HepG2 (cell line): Measurements from ENCODE around the gene CFAP90. TPM values are rescaled to one million over a fixed set of nuclear protein-coding genes. Genes with fewer than 3 reads are reported as not detected.

Experiments
- ARNTL ChIP-seq: sonication (generic); formaldehyde crosslinking; IDR thresholded peaks from 2 replicates; pipeline ENCODE4 v1.4.0; 2020; ENCODE audit warnings: mild to moderate bottlenecking, missing genetic modification reagents
- ASH2L ChIP-seq: fragments of 300-600, 200-600 bp; sonication (generic); IDR thresholded peaks from 2 replicates; pipeline ENCODE4 v1.7.0; 2017; ENCODE audit warnings: low read depth, mild to moderate bottlenecking, moderate library complexity, mixed read lengths, low read length; ENCODE audit not compliant: insufficient read length
- ATF4 ChIP-seq, 2 experiments: fragments of 450-650 bp in 1 of 2; sonication (generic) in 1 of 2; formaldehyde crosslinking; IDR thresholded peaks; 2 replicates each; pipeline versions ENCODE4 v1.5.0 to v1.8.0; 2020 to 2022; ENCODE audit warnings: mild to moderate bottlenecking in 1 of 2, missing genetic modification reagents in 1 of 2
- CEBPG ChIP-seq: IDR thresholded peaks from 2 replicates; pipeline ENCODE4 v1.6.1; 2016
- HCFC1 ChIP-seq: fragments of 150-350 bp; IDR thresholded peaks from 2 replicates; pipeline ENCODE4 v1.6.1; 2014; ENCODE audit warnings: low read depth, low read length
- HNRNPK ChIP-seq: fragments of 200-400 bp; formaldehyde crosslinking; IDR thresholded peaks from 2 replicates; pipeline ENCODE4 v1.6.1; 2018; ENCODE audit warnings: low read length, low read depth, moderate library complexity, mild to moderate bottlenecking; ENCODE audit not compliant: poor library complexity, severe bottlenecking
- HNRNPUL1 ChIP-seq: fragments of 200-400 bp; formaldehyde crosslinking; IDR thresholded peaks from 2 replicates; pipeline ENCODE4 v1.6.1; 2017; ENCODE audit warnings: low read depth, mild to moderate bottlenecking, low read length, moderate library complexity
- IRF9 ChIP-seq: sonication (generic); formaldehyde crosslinking; IDR thresholded peaks from 2 replicates; pipeline ENCODE4 v1.8.0; 2022; ENCODE audit warnings: missing genetic modification reagents, mild to moderate bottlenecking, borderline replicate concordance
- MIER3 ChIP-seq: IDR thresholded peaks from 2 replicates; pipeline ENCODE4 v1.6.1; 2016; ENCODE audit warnings: missing compliant biosample characterization, borderline replicate concordance
- MTF1 ChIP-seq: sonication (generic); formaldehyde crosslinking; IDR thresholded peaks from 2 replicates; pipeline ENCODE4 v1.5.0; 2020; ENCODE audit warnings: missing genetic modification reagents
- NR3C1 ChIP-seq: sonication (generic); formaldehyde crosslinking; IDR thresholded peaks from 2 replicates; pipeline ENCODE4 v1.4.0; 2020; ENCODE audit warnings: missing genetic modification reagents
- PHF20 ChIP-seq: sonication (generic); formaldehyde crosslinking; IDR thresholded peaks from 2 replicates; pipeline ENCODE4 v1.5.0; 2020; ENCODE audit warnings: mild to moderate bottlenecking, missing genetic modification reagents
- PLRG1 ChIP-seq: fragments of 450-650 bp; conservative IDR thresholded peaks from 2 replicates; pipeline ENCODE4 v1.6.1; 2016
- POLR2AphosphoS5 ChIP-seq: IDR thresholded peaks from 2 replicates; pipeline ENCODE4 v1.6.1; 2012; ENCODE audit warnings: low read depth, low read length
- PTBP1 ChIP-seq: fragments of 200-400 bp; formaldehyde crosslinking; IDR thresholded peaks from 2 replicates; pipeline ENCODE4 v1.6.1; 2018; ENCODE audit warnings: low read length, low read depth; ENCODE audit not compliant: poor library complexity, severe bottlenecking
- RARG ChIP-seq: sonication (generic); formaldehyde crosslinking; IDR thresholded peaks from 2 replicates; pipeline ENCODE4 v1.4.0; 2020; ENCODE audit warnings: low read depth, mild to moderate bottlenecking, missing genetic modification reagents
- SIN3B ChIP-seq: fragments of 150-350 bp; IDR thresholded peaks from 2 replicates; pipeline ENCODE4 v1.6.1; 2014; ENCODE audit warnings: low read length
- TOE1 ChIP-seq: sonication (generic); formaldehyde crosslinking; IDR thresholded peaks from 2 replicates; pipeline ENCODE4 v1.4.0; 2020; ENCODE audit warnings: mild to moderate bottlenecking, missing genetic modification reagents
- ZBTB7A ChIP-seq: sonication (generic); formaldehyde crosslinking; IDR thresholded peaks from 2 replicates; pipeline ENCODE4 v1.8.0; 2022; ENCODE audit warnings: mild to moderate bottlenecking, missing genetic modification reagents
- ZNF143 ChIP-seq: sonication (generic); formaldehyde crosslinking; IDR thresholded peaks from 2 replicates; pipeline ENCODE4 v1.4.0; 2020; ENCODE audit warnings: missing genetic modification reagents
- ZNF253 ChIP-seq: sonication (generic); formaldehyde crosslinking; IDR thresholded peaks from 2 replicates; pipeline ENCODE4 v1.8.0; 2022; ENCODE audit warnings: mild to moderate bottlenecking, missing genetic modification reagents, borderline replicate concordance
- ZNF260 ChIP-seq: sonication (generic); formaldehyde crosslinking; IDR thresholded peaks from 2 replicates; pipeline ENCODE4 v1.4.0; 2020; ENCODE audit warnings: missing genetic modification reagents, low read depth, mild to moderate bottlenecking, borderline replicate concordance
- ZNF317 ChIP-seq: sonication (generic); formaldehyde crosslinking; IDR thresholded peaks from 2 replicates; pipeline ENCODE4 v1.5.0; 2020; ENCODE audit warnings: mild to moderate bottlenecking, missing genetic modification reagents
- ZNF362 ChIP-seq: sonication (generic); formaldehyde crosslinking; IDR thresholded peaks from 2 replicates; pipeline ENCODE4 v1.4.0; 2020; ENCODE audit warnings: missing genetic modification reagents, mild to moderate bottlenecking, borderline replicate concordance
- ZNF367 ChIP-seq: sonication (generic); formaldehyde crosslinking; IDR thresholded peaks from 2 replicates; pipeline ENCODE4 v1.4.0; 2020; ENCODE audit warnings: missing genetic modification reagents, borderline replicate concordance
- ZNF567 ChIP-seq: sonication (generic); formaldehyde crosslinking; IDR thresholded peaks from 2 replicates; pipeline ENCODE4 v1.8.1; 2023; ENCODE audit warnings: mild to moderate bottlenecking, missing genetic modification reagents, borderline replicate concordance
- ZNF709 ChIP-seq: sonication (generic); formaldehyde crosslinking; IDR thresholded peaks from 2 replicates; pipeline ENCODE4 v1.5.0; 2020; ENCODE audit warnings: mild to moderate bottlenecking, missing genetic modification reagents
- ZNF790 ChIP-seq: sonication (generic); formaldehyde crosslinking; IDR thresholded peaks from 2 replicates; pipeline ENCODE4 v1.8.0; 2022; ENCODE audit warnings: missing genetic modification reagents, mild to moderate bottlenecking, borderline replicate concordance
- ZSCAN22 ChIP-seq: sonication (generic); formaldehyde crosslinking; IDR thresholded peaks from 2 replicates; pipeline ENCODE4 v1.4.0; 2020; ENCODE audit warnings: mild to moderate bottlenecking, missing genetic modification reagents
- ZSCAN29 ChIP-seq: sonication (generic); formaldehyde crosslinking; conservative IDR thresholded peaks from 2 replicates; pipeline ENCODE4 v1.4.0; 2020; ENCODE audit warnings: mild to moderate bottlenecking, missing genetic modification reagents
- polyA plus RNA-seq, 8 experiments: library from polyadenylated mRNA; depleted of rRNA in 3 of 8; stranded (reverse) in 7 of 8; unstranded in 1 of 8; fragments of >200 nt; fragmentation: Illumina TruSeq in 4 of 8; extraction: Trizol in 4 of 8; gene quantifications; 2 replicates each; pipeline versions ENCODE4 v1.2.1 to v1.2.3, GENCODE V29; 2011 to 2016; ENCODE audit warnings: low read depth in 4 of 8, missing spikeins in 1 of 8, mixed read lengths in 1 of 8; ENCODE audit not compliant: insufficient read depth in 1 of 8
- total RNA-seq, 5 experiments: library from RNA; depleted of rRNA; stranded (reverse); fragments of >200 nt; fragmentation: Illumina TruSeq; extraction: Trizol; gene quantifications; 2 replicates each; pipeline ENCODE4 v1.2.3, GENCODE V29; 2016; ENCODE audit warnings: low read depth in 1 of 5

The CFAP90 gene
- total and polyA plus RNA-seq, 2 of the 13 experiments (the other 11 are each of a cell fraction or from before 2014, with no cell fraction given) = 0.11 TPM; not detected in 1

- peak; percentile 61; the same call in 1 of the 2 replicates for TF ChIP-seq SIN3B
- peak; percentile 65; the same call in 1 of the 2 replicates for TF ChIP-seq HNRNPUL1
- peak; percentile 9; the same call in 1 of the 2 replicates for TF ChIP-seq HCFC1
- TF ChIP-seq HNRNPK = no peak
- peak; percentile 78 for TF ChIP-seq PHF20 (CRISPR knock-in tag)
- peak; percentile 34; the same call in 1 of the 2 replicates for TF ChIP-seq IRF9 (CRISPR knock-in tag)
- peak; percentile 92 for TF ChIP-seq ASH2L
- no peak for TF ChIP-seq ZNF317 (CRISPR knock-in tag)
- no peak for TF ChIP-seq ZNF567 (CRISPR knock-in tag)
- no peak for TF ChIP-seq ZNF143
- no peak for TF ChIP-seq NR3C1 (CRISPR knock-in tag)
- peak in 1 of 2 experiments; percentile 69; a peak in 2 of 4 replicates for TF ChIP-seq ATF4 (CRISPR knock-in tag; IDR thresholded peaks at IDR 0.05)
- no peak for TF ChIP-seq ZNF367 (CRISPR knock-in tag)
- TF ChIP-seq POLR2AphosphoS5 = peak; percentile 79
- no peak for TF ChIP-seq PLRG1
- TF ChIP-seq ZNF260 (CRISPR knock-in tag) = no peak
- TF ChIP-seq MTF1 (CRISPR knock-in tag) = no peak
- TF ChIP-seq ZNF253 (CRISPR knock-in tag) = no peak
- no peak for TF ChIP-seq ZNF709 (CRISPR knock-in tag)
- no peak for TF ChIP-seq ZNF790 (CRISPR knock-in tag)
- TF ChIP-seq RARG (CRISPR knock-in tag) = no peak
- TF ChIP-seq MIER3 (CRISPR knock-in tag) = no peak
- no peak; the same call in 1 of the 2 replicates for TF ChIP-seq ZNF362 (CRISPR knock-in tag)
- TF ChIP-seq ZBTB7A = peak; percentile 97
- TF ChIP-seq ZSCAN29 (CRISPR knock-in tag) = no peak
- no peak for TF ChIP-seq TOE1
- 0 out of 2 replicates have a peak, but pooled peaks have one; percentile 43 for TF ChIP-seq ARNTL (CRISPR knock-in tag)
- TF ChIP-seq PTBP1 = no peak
- TF ChIP-seq ZSCAN22 (CRISPR knock-in tag) = no peak
- no peak for TF ChIP-seq CEBPG (CRISPR knock-in tag)
Measured at GRCh38 chr5:7868773-7869473, 18.0 kb upstream of the CFAP90 start, which contains the start of the genes FASTKD3 and MTRR (continued).
